IgD-negative memory B cell (primary cell): Measurements from ENCODE around the gene APOF. TPM values are rescaled to one million over a fixed set of nuclear protein-coding genes. Genes with fewer than 3 reads are reported as not detected.

Experiments
- H3K27ac Mint-ChIP-seq, 3 donors: one replicate each; pipeline ENCODE4 v1.8.0; 2020 to 2022; ENCODE audit warnings: mild to moderate bottlenecking in 3 of 3, mixed read lengths in 3 of 3, moderate library complexity in 1 of 3
- H3K27me3 Mint-ChIP-seq: one replicate; pipeline ENCODE4 v1.8.0; 2021; ENCODE audit warnings: mixed read lengths
- H3K36me3 Mint-ChIP-seq: one replicate; pipeline ENCODE4 v1.8.0; 2020; ENCODE audit warnings: mild to moderate bottlenecking, mixed read lengths
- H3K4me1 Mint-ChIP-seq, 3 donors: one replicate each; pipeline ENCODE4 v1.8.0; 2020 to 2022; ENCODE audit warnings: mixed read lengths in 3 of 3, mild to moderate bottlenecking in 1 of 3
- H3K4me3 Mint-ChIP-seq, 4 donors: one replicate each; pipeline ENCODE4 v1.8.0; 2020 to 2022; ENCODE audit warnings: mild to moderate bottlenecking in 4 of 4, mixed read lengths in 4 of 4, moderate library complexity in 3 of 4
- H3K9me3 Mint-ChIP-seq, 3 donors: one replicate each; pipeline ENCODE4 v1.8.0; 2020 to 2021; ENCODE audit warnings: mixed read lengths in 3 of 3, mild to moderate bottlenecking in 1 of 3
- polyA plus RNA-seq: library from polyadenylated mRNA; unstranded; fragments of 300-500 nt; fragmentation: Illumina TruSeq; gene quantifications from one replicate; pipeline ENCODE4 v1.2.3, GENCODE V29; 2021

Gene APOF
- polyA plus RNA-seq, 1 donor from 2014 or later: not detected

DNA sequence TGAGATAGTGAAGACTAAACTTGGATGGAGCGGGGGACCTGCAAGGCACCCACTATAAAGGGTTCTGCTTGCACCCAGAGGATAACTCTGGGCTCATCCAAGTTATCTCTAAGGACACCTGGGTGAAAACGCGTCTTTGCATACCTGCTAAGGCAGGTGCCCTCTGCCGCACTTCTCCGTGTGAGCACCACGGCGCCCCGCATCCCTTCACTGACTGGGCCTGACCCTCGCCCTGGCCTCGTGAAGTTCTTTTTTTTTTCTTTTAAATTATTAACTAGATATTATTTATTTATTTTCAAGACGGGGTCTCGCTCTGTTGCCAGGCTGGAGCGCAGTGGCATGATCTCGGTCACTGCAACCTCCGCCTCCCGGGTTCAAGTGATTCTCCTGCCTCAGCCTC, 20.0 kb upstream of the APOF start:
- H3K9me3 Mint-ChIP-seq: no peaks in the 10 kb centered on the region
- H3K27ac Mint-ChIP-seq: no peak overlapping the region
- H3K27me3 Mint-ChIP-seq: no peaks in the 10 kb centered on the region
- H3K4me1 Mint-ChIP-seq: peaks cover 3 to 8% (median 3%) of the 10 kb centered on the region in 3 donors
- H3K4me3 Mint-ChIP-seq: no peak overlapping the region
- H3K36me3 Mint-ChIP-seq: no peaks in the 10 kb centered on the region

GRCh38 chr12:56377989-56378316, 15.3 kb upstream of the APOF start:
- Mint-ChIP-seq H3K27me3 (no peaks in the 10 kb centered on the region), H3K27ac (peak overlapping the region in 1 of 3 donors; percentile 56), H3K36me3 (no peaks in the 10 kb centered on the region), H3K9me3 (peaks cover 0 to 2% (median 0%) of the 10 kb centered on the region in 3 donors), H3K4me1 (peaks cover 32 to 36% (median 33%) of the 10 kb centered on the region in 3 donors), H3K4me3 (peak overlapping the region in 1 of 4 donors; percentile 52)

DNA sequence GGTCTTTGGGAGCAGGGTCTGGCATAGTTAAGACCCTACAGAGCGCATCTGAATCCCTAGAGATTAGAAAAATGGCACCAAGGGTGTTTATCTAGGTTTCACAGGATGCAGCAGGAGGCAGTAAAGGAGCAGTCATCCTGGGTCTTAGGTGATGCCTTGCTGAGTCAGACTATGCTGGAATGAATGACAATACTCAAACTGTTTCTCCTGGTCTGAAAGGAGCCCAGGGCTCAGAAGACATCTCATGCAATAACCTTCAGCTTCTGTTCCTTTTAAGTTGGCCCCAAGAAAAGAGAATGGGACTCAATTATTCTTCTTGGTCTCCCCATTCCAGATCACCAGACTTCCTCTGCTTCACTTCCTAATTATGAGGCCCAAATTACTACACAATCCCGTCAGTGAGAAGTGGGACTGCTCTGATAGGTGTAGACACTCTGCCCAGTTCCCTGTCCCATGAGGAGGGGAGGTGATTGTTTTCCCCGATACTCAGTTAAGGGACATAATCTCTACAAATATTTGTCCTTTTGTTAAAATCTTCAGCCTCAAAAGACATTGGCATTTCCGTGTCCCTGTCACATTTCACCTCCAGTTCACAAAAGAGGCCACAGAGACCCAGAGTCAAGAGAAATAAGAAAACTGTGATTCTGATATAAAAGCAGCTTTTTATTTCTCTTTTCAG, 14.8 kb upstream of the APOF start:
- Mint-ChIP-seq H3K27ac (peak overlapping the region in 2 of 3 donors; percentile 56 to 67), H3K36me3 (no peaks in the 10 kb centered on the region), H3K9me3 (peaks cover 0 to 2% (median 0%) of the 10 kb centered on the region in 3 donors), H3K4me1 (peaks cover 32 to 39% (median 36%) of the 10 kb centered on the region in 3 donors), H3K27me3 (no peaks in the 10 kb centered on the region), H3K4me3 (peak overlapping the region in 3 of 4 donors; percentile 52 to 83 (median 52))

DNA sequence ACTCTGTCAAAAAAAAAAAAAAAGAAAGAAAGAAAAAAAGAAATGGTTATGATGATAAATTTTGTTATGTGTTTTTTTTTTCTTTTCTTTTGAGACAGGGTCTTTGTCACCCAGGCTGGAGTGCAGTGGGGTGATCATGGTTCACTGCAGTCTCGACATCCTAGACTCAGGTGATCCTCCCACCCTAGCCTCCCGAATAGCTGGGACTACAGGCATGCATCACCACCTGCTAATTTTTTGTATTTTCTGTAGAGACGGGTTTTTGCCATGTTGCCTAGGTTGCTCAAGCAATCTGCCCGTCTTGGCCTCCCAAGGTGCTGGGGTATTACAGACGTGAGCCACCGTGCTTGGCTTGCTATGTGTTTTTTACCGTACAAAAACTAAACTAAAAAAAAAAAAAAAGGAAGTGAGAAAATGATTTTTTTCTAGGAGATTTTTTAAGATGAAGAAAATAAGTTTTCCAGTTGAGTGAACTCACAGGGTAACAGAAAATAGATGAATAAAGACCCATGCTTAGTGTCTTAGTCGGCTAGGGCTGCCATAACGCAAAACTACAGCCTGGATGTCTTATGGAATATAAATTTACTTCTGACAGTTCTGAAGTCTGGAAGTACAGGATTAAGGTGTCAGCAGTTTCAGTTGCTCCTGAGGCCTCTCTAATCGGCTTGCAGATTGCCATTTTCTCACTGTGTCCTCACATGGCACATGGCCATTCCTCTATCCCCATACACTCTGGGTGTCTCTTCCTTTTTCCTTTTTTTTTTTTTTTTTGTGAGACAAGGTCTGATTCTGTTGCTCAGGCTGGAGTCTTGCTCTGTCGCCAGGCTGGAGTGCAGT, 13.2 kb upstream of the APOF start:
- Mint-ChIP-seq H3K4me1 (peaks cover 31 to 37% (median 34%) of the 10 kb centered on the region in 3 donors), H3K9me3 (peaks cover 0 to 2% (median 0%) of the 10 kb centered on the region in 3 donors), H3K36me3 (no peaks in the 10 kb centered on the region), H3K27ac (peak overlapping the region; percentile 93 to 95 (median 94)), H3K4me3 (peak overlapping the region; percentile 46 to 83 (median 64)), H3K27me3 (no peaks in the 10 kb centered on the region)

DNA sequence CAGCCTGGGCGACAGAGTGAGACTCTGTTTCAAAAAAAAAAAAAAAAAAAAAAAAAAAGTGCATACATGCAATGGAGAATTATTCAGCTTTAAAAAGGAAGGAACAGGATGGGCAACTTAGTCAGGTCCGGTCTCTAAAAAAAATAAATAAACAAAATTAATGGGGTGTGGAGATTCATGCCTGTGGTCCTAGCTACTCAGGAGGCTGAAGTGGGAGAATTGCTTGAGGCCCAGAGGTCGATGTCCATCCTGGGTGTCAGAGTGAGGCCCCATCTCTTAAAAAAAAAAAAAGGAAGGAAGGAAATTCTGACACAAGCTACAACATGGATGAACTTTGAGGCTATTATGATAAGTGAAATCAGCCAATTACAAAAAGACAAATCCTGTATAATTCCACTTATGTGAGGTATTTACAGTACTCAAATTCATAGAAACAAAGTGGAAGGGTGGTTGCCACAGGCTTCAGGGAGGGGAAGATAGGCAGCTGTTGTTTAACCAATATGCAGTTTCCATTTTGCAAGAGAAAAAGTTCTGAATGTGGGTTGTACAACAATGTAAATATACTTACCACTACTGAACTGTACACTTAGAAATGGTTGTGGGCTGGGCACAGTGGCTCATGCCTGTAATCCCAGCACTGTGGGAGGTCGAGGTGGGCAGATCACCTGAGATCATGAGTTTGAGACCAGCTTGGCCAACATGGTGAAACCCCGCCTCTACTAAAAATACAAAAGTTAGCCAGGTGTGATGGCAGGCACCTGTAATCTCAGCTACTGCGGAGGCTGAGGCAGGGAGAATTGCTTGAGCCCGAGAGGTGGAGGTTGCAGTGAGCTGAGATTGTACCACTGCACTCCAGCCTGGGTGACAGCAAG, 12.3 kb upstream of the APOF start:
- Mint-ChIP-seq H3K4me1 (peaks cover 31 to 37% (median 34%) of the 10 kb centered on the region in 3 donors), H3K27me3 (no peaks in the 10 kb centered on the region), H3K4me3 (peak overlapping the region in 3 of 4 donors; percentile 46 to 87 (median 83)), H3K36me3 (no peaks in the 10 kb centered on the region), H3K27ac (peak overlapping the region; percentile 93 to 95 (median 94)), H3K9me3 (peaks cover 0 to 2% (median 0%) of the 10 kb centered on the region in 3 donors)

- H3K36me3 Mint-ChIP-seq: no peaks in the 10 kb centered on the region
- peak overlapping the region in 2 of 3 donors; percentile 39 to 45 for H3K27ac Mint-ChIP-seq
- H3K9me3 Mint-ChIP-seq: peaks cover 0 to 2% (median 0%) of the 10 kb centered on the region in 3 donors
- H3K4me1 Mint-ChIP-seq: peaks cover 31 to 37% (median 34%) of the 10 kb centered on the region in 3 donors
- no peaks in the 10 kb centered on the region for H3K27me3 Mint-ChIP-seq
- peak overlapping the region in 1 of 4 donors; percentile 58 for H3K4me3 Mint-ChIP-seq
Observed at GRCh38 chr12:56373515-56373914, 10.9 kb upstream of the APOF start.

- H3K9me3 Mint-ChIP-seq: no peaks in the 10 kb centered on the region
- H3K27ac Mint-ChIP-seq: peak overlapping the region in 1 of 3 donors; percentile 59
- no peak overlapping the region for H3K4me3 Mint-ChIP-seq
- H3K27me3 Mint-ChIP-seq: no peaks in the 10 kb centered on the region
- H3K36me3 Mint-ChIP-seq: no peaks in the 10 kb centered on the region
- H3K4me1 Mint-ChIP-seq: no peaks in the 10 kb centered on the region
Observed at GRCh38 chr12:56366948-56367347, 4.3 kb upstream of the APOF start.

GRCh38 chr12:56361487-56362129, 1.0 kb downstream of the APOF start:
- Mint-ChIP-seq H3K36me3 (no peaks in the 10 kb centered on the region), H3K4me1 (peaks cover 4 to 29% (median 18%) of the 10 kb centered on the region in 3 donors), H3K4me3 (peak overlapping the region; percentile 91 to 98 (median 95)), H3K9me3 (no peaks in the 10 kb centered on the region), H3K27me3 (no peaks in the 10 kb centered on the region), H3K27ac (peak overlapping the region in 1 of 3 donors; percentile 78)

GRCh38 chr12:56359851-56360767, 2.5 kb downstream of the APOF start, which contains the start of gene STAT2:
Gene STAT2 (minus strand): TSS chr12:56360107. CDS start chr12:56356571, 3,536 bp downstream.
- peaks cover 3% of the 10 kb centered on the region for H3K36me3 Mint-ChIP-seq
- H3K27ac Mint-ChIP-seq: peak within 1 kb of the TSS; percentile 81 to 95 (median 88)
- no peaks in the 10 kb centered on the region for H3K27me3 Mint-ChIP-seq
- peaks cover 4 to 29% (median 18%) of the 10 kb centered on the region in 3 donors for H3K4me1 Mint-ChIP-seq
- H3K4me3 Mint-ChIP-seq: peak within 1 kb of the TSS; percentile 91 to 98 (median 95)
- H3K9me3 Mint-ChIP-seq: no peaks in the 10 kb centered on the region

- H3K4me3 Mint-ChIP-seq: peak overlapping the region; percentile 91 to 98 (median 95)
- H3K27ac Mint-ChIP-seq: peak overlapping the region; percentile 81 to 95 (median 88)
- H3K9me3 Mint-ChIP-seq: no peaks in the 10 kb centered on the region
- H3K36me3 Mint-ChIP-seq: peaks cover 3% of the 10 kb centered on the region
- peaks cover 4 to 29% (median 18%) of the 10 kb centered on the region in 3 donors for H3K4me1 Mint-ChIP-seq
- no peaks in the 10 kb centered on the region for H3K27me3 Mint-ChIP-seq
Observed at GRCh38 chr12:56358836-56359532, 3.7 kb downstream of the APOF start.

DNA sequence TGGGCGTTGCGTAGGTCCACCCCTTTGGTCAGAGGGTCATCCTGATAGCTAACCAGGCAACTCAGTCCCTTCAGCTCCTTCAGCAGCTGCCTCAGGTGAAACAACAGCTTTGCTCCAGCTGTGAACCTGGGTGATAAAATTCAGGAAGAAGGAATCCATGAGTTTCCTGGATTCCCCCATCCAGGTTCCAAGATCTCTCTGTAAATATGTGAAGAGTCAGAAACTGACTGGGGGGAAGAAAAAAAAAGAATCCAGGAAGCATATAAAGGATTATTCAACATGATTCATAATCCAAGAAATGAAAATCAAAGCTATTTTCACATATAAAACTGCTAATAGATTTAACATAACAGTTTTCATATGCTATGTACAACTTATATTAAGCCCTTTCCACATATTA, 11.3 kb downstream of the APOF start:
- Mint-ChIP-seq H3K36me3 (peaks cover 6% of the 10 kb centered on the region), H3K27me3 (no peaks in the 10 kb centered on the region), H3K4me3 (no peak overlapping the region), H3K4me1 (no peaks in the 10 kb centered on the region), H3K27ac (no peak overlapping the region), H3K9me3 (no peaks in the 10 kb centered on the region)

DNA sequence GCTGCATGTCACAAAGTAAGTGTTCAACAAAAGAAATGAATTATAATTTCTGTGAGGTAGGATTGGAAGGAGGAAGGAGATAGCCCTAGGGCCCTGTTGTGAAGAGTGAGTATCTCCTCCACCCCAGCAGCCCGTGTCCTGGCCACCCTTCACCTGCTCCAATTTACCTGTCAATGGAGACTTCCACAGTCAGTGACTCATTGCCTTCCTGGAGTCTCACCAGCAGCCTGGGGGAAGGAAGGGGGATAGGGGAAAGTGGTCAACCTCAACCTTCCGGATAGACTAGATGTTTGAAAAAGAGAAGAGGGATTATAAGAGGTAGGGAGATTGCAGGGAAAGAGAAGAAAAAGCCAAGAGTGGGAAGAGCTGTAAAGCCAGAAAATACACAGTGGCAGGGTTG, 12.0 kb downstream of the APOF start:
- Mint-ChIP-seq H3K4me1 (no peaks in the 10 kb centered on the region), H3K36me3 (peaks cover 3% of the 10 kb centered on the region), H3K27me3 (no peaks in the 10 kb centered on the region), H3K9me3 (no peaks in the 10 kb centered on the region), H3K27ac (peak overlapping the region in 1 of 3 donors; percentile 64), H3K4me3 (no peak overlapping the region)

DNA sequence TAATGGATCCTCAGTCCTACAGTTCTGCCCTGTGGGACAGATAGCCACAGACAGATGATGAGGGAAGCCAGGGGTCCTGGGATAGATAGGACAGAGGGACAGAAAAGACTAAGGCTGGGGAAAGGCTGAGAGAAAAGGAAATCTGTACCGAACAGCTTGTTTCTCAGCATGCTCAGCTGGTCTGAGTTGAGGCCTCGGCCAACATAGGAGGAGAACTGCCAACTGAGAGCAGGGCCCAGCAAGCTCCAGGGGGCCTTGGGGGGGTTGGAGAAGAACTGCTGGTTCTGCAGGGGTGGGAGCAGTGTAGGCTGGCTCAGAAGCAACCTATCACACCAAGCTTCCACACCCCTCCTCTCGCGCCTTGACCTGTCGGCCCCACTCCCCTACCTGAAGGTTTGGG, 13.9 kb downstream of the APOF start:
- no peaks in the 10 kb centered on the region for H3K9me3 Mint-ChIP-seq
- no peaks in the 10 kb centered on the region for H3K27me3 Mint-ChIP-seq
- H3K4me1 Mint-ChIP-seq: no peaks in the 10 kb centered on the region
- H3K27ac Mint-ChIP-seq: peak overlapping the region in 1 of 3 donors; percentile 33
- H3K36me3 Mint-ChIP-seq: peaks cover 3% of the 10 kb centered on the region
- H3K4me3 Mint-ChIP-seq: no peak overlapping the region
